ENCODE data around the gene PAX7. TPM values are rescaled to one million over a fixed set of nuclear protein-coding genes. Genes with fewer than 3 reads are reported as not detected.

The PAX7 gene
- total and polyA plus RNA-seq, 8 donors: not detected

DNA sequence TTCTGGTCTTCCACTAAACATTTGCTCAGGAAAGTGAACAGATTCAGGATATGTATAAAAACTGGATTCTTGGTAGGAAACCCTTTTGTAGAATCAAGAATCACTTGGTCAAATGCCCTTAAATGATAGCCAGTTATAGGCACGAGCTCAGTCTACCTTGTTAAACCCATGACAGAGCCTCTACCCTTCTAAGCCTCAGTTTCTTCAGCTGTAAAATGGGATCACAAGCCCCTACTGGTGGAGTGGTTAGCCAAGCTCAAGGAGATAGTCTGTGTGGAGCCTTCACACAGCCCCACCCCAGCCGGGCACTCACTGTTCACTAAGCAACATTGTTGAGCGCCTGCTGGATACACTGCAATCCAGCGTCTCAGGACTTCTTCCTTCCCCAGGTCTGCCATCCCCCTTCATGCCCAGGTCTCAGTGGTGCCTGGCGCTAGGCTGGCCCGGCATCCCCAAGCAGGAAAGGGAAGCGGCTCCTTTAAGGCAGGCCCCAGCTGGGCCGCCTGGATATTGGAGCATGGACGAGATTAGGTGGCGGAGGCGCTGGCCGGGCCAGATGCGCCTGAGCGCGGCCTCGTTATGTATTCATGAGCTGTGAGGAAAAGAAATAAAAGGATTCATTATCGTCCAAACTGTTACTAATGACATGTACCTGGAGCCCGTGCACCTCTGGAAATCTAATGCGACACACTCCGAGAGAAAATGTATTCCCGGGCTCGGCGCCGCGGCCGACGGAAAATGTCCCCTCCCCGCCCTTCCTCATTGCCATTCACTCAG is 153.2 kb downstream of the PAX7 start:
- no peaks in the 10 kb centered on the region for H3K4me1 ChIP-seq
- H3K27ac ChIP-seq: no peak overlapping the region
- no peak for TF ChIP-seq CTCF (IDR thresholded peaks at IDR 0.05)
- TF ChIP-seq POLR2AphosphoS5 (IDR thresholded peaks at IDR 0.05): no peak
- no peak for TF ChIP-seq EP300 (IDR thresholded peaks at IDR 0.05)
- TF ChIP-seq POLR2A (IDR thresholded peaks at IDR 0.05): no peak
- 30 to 85% (median 51%) methylated on average over 27 to 28 of the region's 28 CpGs for WGBS, 5 donors
- peaks cover 0 to 39% (median 16%) of the 10 kb centered on the region in 3 donors for H3K27me3 ChIP-seq
- no peaks in the 10 kb centered on the region for H3K36me3 ChIP-seq
- no peak for DNase-seq
- intact Hi-C loops (cut with DNase I; ENCODE audit: low total_unique reads): no loop called here
- no peaks in the 10 kb centered on the region for H3K9me3 ChIP-seq
- no peak overlapping the region for H3K4me3 ChIP-seq

DNA sequence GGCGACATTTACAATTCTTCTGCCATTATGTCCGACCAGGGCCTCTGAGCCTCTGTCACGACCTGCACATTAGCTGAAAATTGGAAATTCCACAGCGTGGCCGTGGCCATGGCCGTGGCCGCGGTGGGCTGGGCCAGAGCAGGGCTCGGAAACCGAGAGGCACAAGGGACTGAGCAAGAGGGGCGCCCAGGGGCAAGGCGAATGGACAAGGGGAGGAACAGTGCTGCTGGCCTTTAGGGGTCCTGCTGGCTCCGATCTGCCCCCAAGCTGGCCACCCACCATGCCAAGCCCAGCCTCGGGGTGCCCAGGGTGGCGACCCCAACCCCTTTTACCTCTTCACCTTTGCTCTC is 153.8 kb downstream of the PAX7 start:
- intact Hi-C loops (cut with DNase I; ENCODE audit: low total_unique reads): no loop called here
- WGBS, 5 donors: 26 to 79% (median 61%) methylated on average over 15 of the region's 15 CpGs
- TF ChIP-seq POLR2AphosphoS5 (IDR thresholded peaks at IDR 0.05) (no peak), CTCF (IDR thresholded peaks at IDR 0.05) (no peak), POLR2A (IDR thresholded peaks at IDR 0.05) (no peak)
- Histone ChIP-seq H3K36me3 (no peaks in the 10 kb centered on the region), H3K4me3 (no peak overlapping the region), H3K27me3 (peaks cover 0 to 44% (median 16%) of the 10 kb centered on the region in 3 donors), H3K9me3 (no peaks in the 10 kb centered on the region), H3K4me1 (no peaks in the 10 kb centered on the region), H3K27ac (no peak overlapping the region)
- no peak for DNase-seq

DNA sequence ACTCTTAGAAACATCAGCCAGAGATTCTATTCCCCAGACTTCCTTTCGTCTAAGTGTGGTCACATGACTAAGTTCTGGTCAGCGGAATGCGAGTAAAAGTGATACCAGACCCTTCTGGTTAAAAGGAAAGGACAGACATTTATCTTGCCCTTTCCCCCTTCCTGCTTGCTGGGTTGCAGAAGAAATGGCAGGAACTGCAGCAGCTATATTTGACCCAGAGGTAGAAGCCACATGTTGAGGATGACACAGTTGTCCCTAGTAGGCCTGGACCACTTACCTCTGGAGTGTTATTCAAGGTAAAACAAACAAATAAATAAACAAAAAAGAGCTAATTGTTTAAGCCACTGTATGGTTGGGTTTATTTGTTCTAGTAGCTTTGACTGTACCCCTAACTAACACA is 155.5 kb downstream of the PAX7 start:
- WGBS, 5 donors: 81 to 89% (median 84%) methylated on average over 3 of the region's 3 CpGs
- no peak for TF ChIP-seq EP300 (IDR thresholded peaks at IDR 0.05)
- no peak for TF ChIP-seq CTCF (IDR thresholded peaks at IDR 0.05)
- TF ChIP-seq POLR2AphosphoS5 (IDR thresholded peaks at IDR 0.05): no peak
- TF ChIP-seq POLR2A (IDR thresholded peaks at IDR 0.05): no peak
- DNase-seq: no peak
- Histone ChIP-seq H3K4me3 (no peak overlapping the region), H3K36me3 (no peaks in the 10 kb centered on the region), H3K9me3 (no peaks in the 10 kb centered on the region), H3K4me1 (no peaks in the 10 kb centered on the region), H3K27ac (no peak overlapping the region), H3K27me3 (peaks cover 0 to 58% (median 19%) of the 10 kb centered on the region in 3 donors)
- intact Hi-C loops (cut with DNase I; ENCODE audit: low total_unique reads): no loop called here

DNA sequence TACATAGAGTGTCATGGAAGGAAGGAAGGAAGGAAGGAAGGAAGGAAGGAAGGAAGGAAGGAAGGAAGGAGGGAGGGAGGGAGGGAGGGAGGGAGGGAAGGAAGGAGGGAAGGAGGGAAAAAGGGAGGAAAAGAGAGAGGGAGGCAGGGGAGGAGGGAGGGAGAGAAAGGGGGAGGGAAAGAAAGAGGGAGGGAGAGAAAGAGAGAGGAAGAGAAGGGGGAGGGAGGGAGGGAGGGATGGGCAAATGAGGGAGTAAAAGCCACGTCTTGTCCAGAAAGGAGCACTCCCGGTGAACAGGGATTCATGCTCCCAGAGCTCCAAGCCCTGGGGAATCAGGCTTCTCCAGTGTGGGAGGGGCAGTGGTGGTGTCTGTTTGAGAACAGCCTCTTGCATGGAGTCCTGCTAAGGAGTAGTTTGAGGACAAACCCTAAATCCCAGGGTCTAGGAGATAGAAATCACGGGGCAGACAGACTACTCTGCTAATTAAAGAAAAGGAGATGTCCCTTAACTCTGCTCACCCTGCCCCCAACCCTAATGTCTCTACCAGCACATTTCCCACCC is 157.3 kb downstream of the PAX7 start:
- no peak overlapping the region for H3K4me3 ChIP-seq
- intact Hi-C loops (cut with DNase I; ENCODE audit: low total_unique reads): no loop called here
- H3K36me3 ChIP-seq: no peaks in the 10 kb centered on the region
- no peaks in the 10 kb centered on the region for H3K4me1 ChIP-seq
- DNase-seq: no peak
- peaks cover 0 to 11% (median 8%) of the 10 kb centered on the region in 4 donors for H3K9me3 ChIP-seq
- peaks cover 0 to 70% (median 31%) of the 10 kb centered on the region in 3 donors for H3K27me3 ChIP-seq
- TF ChIP-seq EP300 (IDR thresholded peaks at IDR 0.05) (no peak), POLR2AphosphoS5 (IDR thresholded peaks at IDR 0.05) (no peak), POLR2A (IDR thresholded peaks at IDR 0.05) (no peak)
- 12 to 45% (median 27%) methylated on average over 3 of the region's 3 CpGs for WGBS, 5 donors
- H3K27ac ChIP-seq: no peak overlapping the region

DNA sequence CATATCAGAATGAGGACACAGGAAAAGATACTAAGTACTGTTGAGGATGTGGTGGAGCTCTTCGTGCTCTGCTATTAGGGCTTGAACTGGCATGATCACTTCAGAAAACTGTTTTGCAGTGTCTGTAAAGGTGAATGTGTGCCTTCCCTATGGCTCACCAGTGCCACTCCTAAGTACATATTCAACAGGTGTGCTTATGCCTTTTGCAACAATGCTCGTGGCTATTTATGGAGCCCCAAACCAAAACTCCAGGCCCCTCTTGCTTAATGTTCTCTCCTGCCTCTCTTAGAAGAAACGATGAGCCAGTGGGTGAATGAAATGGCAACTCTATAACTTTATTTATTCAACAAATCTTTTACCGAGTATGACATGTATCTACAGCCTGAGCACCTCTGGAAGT is 158.6 kb downstream of the PAX7 start:
- DNase-seq: no peak
- 61 to 69% (median 69%) methylated on average over 4 of the region's 4 CpGs for WGBS, 5 donors
- Histone ChIP-seq H3K27ac (no peak overlapping the region), H3K27me3 (peaks cover 0 to 70% (median 29%) of the 10 kb centered on the region in 3 donors), H3K4me3 (no peak overlapping the region), H3K9me3 (peaks cover 0 to 15% (median 11%) of the 10 kb centered on the region in 4 donors), H3K4me1 (no peaks in the 10 kb centered on the region), H3K36me3 (no peaks in the 10 kb centered on the region)
- intact Hi-C loops (cut with DNase I; ENCODE audit: low total_unique reads): no loop called here
- TF ChIP-seq CTCF (IDR thresholded peaks at IDR 0.05) (no peak), POLR2AphosphoS5 (IDR thresholded peaks at IDR 0.05) (no peak), POLR2A (IDR thresholded peaks at IDR 0.05) (no peak), EP300 (IDR thresholded peaks at IDR 0.05) (no peak)
